HG03103 (cell line): ENCODE data around the gene VILL.
A peak's percentile ranks its signal among the peaks of the same experiment; 100 is the strongest.
"Not testable (repeated sequence)": the region's sequence is repeated elsewhere in the genome, so short reads cannot be mapped to it uniquely, and the experiment has no call there.

Experiments used
- ATAC-seq: cut with Tn5 transposase; IDR thresholded peaks from one replicate; pipeline ENCODE4 v1.9.1; 2021; ENCODE audit warnings: low read depth; ENCODE audit not compliant: unreplicated experiment

The VILL gene

GRCh38 chr3:37963016-37963415 lies 27.6 kb upstream of the VILL start:
- no peak for ATAC-seq

GRCh38 chr3:37963635-37964034 lies 27.0 kb upstream of the VILL start:
- ATAC-seq, result no peak

GRCh38 chr3:37964146-37964545 lies 26.4 kb upstream of the VILL start:
- ATAC-seq, result no peak

GRCh38 chr3:37964716-37965115 lies 25.9 kb upstream of the VILL start:
- ATAC-seq, result no peak

GRCh38 chr3:37967260-37967881 lies 23.2 kb upstream of the VILL start:
- ATAC-seq, result peak; percentile 71

GRCh38 chr3:37968199-37968598 lies 22.4 kb upstream of the VILL start:
- ATAC-seq, result no peak

DNA sequence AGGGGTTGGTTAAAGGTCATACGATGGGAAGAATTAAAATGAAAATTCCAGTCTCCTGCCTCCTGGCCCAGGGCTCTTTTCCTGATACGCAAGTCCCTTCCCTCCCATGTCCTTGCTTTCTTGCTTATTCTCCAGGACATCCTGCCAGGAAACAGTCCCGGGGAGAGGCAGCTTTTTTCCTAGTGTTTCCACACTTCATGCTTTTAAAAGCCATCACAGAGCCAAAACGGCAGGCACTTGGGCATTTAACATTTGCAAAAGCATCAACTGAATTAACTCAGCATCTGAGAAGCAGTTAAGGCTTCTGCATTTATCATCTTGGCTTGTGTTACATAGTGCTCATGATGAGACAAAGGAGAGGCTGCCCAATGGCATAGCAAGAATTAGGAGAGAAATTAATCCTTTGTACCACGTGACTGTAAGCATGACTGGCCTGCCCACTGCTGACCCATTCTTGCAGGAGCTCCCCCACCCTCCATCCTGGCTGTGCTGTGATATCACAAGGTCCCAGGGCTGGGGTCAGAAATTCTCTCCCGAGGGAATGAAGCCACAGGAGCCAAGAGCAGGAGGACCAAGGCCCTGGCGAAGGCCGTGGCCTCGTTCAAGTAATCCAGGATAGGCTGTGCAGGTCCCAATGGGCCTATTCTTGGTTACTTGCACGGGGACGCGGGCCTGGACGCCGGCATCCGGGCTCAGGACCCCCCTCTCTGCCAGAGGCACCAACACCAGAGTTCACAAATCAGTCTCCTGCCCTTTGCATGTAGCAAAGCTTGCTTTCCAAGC lies 21.6 kb upstream of the VILL start:
- ATAC-seq, result no peak

DNA sequence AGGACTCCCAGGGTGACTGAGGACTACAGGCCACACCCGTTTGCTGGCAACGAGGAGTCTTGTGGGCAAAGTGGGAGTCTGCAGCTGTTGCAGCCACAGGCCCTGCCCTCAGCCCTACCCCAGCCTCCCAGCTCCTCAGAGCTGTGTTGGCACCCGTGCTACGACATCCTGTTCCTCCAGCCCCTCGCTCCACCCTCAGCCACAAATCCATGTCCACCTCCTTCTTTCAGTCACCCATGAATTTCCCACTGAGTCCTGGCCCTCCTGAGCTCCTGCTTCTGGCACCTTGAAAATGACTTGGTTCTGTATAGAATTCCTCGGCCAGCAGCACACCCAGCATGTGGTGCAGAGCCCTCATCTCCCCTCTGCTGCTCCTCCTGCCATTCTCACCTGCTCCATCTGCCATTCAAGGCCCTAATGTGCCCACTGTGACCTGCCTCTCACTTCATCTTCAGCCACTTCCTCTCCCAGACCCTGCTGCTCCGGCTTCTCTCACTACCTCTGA lies 20.9 kb upstream of the VILL start:
- no peak for ATAC-seq

DNA sequence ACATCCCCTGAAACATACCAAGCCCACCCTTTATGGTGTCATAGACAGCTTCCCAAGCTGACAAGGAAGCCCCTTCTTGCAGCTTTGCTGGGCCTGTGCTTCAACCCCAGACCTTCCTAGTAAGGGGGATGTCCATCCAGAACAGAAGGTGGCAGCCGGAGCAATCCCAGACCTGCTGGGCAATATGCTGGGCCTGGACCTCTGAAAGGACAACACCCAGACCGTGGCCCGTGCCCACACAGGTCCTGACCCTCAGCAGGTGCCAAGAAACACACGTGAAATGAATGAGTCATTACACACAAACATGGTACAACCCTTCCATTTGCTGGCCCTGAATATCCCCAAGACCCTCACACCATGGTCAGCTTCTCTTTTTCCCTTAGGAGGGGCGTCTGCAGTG lies 19.8 kb upstream of the VILL start:
- ATAC-seq, result no peak

DNA sequence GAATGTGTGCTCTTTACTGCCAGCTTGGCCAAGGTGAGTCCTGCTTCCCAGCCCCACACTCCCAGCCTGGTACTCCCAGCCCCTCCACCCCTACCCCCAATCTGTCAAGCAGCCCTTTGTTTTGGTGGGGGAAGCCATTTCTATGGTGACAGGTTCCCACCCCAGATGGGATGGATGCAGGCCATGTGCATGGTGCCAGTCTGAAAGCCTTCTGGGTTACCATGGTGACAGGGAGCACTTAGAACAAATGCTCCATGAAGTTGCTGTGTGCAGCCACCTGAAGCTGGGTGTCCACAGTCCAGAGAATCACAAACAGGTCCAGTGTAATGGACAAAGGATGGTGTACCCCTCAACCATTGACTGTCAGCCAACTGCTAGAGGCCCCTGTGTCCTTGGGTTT lies 19.1 kb upstream of the VILL start:
- no peak for ATAC-seq

- not testable (repeated sequence) for ATAC-seq
These were observed 18.5 kb upstream of the VILL start for GRCh38 chr3:37972056-37972455.

DNA sequence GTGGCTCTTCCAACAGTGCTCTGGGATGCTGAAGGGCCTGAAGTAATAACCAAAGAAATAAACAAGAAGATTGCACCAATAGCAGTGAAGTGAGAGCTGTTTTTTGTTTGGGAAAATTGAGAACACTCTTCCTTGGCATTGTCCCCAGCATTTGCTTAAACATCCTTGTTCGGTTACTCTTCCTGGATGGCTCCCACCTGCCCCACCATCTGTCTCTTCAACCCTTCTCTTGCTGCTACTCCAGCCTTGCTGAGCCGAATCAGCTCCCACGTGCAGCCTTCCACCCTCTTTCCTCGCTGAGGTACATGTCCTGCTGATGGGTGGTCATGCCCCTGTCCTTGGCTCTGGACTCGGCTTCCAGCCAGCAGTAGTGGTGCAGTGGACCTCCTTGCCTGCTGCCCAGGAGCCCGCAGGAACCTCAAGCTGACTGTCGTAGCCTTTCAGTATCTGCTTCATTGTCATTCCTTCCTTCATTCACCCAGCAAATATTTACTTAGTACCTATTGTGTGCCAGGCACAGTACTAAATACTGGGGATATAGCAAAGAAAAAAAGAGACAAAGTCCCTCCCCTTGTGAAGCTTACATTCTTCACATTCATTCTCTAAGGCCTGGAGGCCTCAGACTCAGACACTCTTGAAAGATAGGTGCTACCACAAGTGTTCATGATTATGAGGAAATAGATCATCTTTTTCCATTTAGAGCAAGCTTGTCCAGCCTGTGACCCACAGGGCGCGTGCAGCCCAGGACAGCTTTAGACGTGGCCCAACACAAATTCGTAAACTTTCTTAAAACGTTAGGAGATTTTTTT lies 17.1 kb upstream of the VILL start:
- no peak for ATAC-seq

DNA sequence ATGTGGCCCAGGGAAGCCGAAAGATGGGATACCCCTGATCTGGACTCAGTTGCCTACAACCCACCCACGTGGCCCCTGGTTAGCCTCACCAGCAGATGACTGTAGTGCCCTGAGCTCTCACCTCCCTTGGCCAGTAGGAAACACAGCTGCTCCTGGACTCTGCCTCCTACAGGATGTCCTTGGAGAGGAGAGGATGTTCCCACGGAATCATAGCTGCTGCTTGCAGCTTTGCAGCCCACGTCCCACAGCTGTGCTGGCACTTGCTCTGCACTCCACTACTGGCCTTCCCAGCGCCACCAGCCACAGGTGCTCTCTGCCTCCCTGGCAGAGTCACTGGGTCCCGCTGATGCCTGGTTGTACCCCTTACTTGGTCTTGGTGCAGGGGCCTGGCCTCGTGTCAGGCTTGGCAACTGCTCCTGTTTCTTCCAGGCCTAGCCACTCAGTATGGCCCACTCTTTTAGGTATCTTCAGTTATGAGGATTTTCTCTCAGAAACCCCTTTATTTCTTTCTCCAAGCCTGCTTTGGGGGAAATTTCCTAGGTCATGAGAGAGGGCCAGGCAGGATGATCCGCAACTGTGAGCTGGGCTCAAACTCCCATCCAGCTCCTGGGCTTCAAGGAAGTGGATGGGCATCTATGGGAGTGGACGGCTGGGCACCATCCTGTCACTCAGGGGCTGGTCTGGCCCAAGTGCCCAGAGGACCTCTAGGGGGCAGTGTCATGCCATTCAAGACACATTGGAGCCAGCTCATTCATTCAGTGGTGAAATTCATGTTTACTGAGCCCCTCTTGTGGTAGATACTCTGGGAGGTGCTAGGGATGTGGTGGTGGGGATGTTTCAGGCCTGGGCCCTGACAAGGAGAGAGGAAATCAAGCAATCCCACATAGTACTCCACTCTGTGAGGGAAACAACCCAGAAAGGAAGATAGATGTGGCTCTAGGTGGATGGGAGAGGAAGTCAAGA lies 16.2 kb upstream of the VILL start:
- ATAC-seq, result peak; percentile 95

- ATAC-seq, result no peak
These were observed 10.8 kb upstream of the VILL start for GRCh38 chr3:37979541-37980461.

DNA sequence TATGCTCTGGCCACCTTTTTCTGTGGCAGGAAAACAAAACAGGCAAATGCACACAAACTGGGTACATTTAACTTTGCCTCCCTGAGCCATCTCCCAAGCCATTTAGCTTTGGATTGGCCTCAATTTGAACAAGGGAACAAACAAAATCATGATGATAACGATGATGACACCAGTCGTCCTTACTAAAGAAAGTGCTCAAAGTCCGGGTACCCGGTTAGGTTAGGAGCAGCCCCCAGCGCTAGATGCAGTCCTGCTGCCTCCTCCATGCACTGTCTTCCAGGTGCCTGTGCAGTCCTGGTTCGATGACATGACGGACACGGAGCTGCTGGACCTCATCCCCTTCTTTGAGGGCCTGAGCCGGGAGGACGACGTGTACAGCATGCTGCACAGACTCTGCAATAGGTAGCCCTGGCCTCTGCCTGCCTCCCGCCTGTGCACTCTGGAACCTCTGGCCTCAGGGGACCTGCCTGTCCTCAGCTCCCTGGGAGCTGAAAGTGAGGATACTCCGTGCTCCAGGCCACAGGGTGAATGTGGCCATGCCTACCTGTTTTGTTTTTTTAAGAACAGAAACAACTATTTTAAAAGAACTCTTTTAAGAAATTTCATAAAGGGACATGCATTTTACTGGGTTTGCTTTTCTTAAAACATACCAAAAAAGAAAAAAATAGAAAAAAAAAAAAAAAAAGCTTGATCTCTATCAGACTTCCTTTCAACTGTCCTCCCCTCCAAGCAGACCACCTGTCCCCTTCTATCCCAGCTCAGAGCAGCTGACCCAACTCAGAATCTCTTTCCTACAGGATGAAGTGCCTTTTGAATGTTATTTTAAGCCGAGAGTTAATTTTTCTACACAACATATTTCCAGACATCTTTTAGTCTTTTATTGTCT lies 9.9 kb upstream of the VILL start:
- no peak for ATAC-seq

DNA sequence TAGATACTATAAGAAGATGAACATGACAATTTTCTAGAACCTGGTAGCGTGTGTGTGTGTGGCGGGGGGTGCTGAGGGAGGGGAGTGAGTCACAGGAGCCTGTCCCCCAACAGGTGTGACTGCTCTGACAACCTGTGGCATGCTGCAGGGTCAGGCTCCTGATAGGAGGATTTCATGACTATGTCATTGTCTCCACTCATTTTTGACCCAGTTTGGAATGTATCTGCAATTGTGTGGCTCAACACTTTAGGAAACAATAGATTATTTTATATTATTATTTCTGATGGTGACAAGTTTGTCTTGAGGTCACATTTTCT lies 9.3 kb upstream of the VILL start:
- no peak for ATAC-seq

DNA sequence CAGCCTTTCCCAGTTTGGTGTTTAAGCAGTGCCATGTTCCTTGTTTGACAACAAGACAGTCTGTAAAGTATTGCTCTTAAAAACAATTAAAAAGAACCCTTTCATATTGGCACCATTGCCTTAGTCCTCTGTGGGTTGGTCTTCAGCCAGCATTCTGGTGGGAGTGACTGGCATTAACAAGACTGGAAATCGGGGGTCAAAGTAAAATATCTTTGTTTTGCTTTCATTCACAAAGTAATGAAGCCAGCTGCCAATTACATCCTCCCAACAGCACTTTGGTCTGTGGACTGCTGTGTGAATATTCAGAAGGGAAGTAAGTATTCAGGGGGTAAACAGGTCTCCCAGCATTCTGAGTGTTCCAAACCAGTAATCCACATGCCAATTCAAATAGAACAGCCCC lies 8.3 kb upstream of the VILL start:
- no peak for ATAC-seq

DNA sequence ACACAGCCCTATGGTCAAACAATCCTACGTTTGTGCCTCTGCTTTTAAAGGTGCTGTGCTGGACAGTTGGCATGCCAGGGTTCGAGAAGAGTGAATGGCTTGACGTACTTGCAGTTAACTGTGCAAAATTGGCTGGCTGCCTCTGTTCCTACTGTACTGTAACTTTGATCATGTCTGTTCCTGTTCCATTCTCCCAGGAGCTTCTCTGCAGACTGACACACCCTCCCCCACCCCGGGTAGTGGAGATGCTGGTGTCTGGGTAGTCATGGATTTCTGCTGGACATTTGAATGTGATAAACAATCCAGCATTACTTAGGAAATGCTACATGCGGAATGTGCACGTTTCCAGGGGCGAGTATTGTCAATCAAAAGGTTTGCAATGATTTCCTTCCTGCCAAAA lies 6.5 kb upstream of the VILL start:
- no peak for ATAC-seq
